ENCODE measurements around the gene STK10. TPM values are rescaled to one million over a fixed set of nuclear protein-coding genes. Genes with fewer than 3 reads are reported as not detected.

The STK10 gene
- total RNA-seq, 1 donor from 2014 or later, result 41.9 TPM

GRCh38 chr5:172144291-172144815, 43.7 kb downstream of the STK10 start:
- no peak for DNase-seq (ENCODE audit: low spot score)

- no peak for DNase-seq (ENCODE audit: low spot score)
Measured at GRCh38 chr5:172143875-172144274, 44.1 kb downstream of the STK10 start.

- no peak for DNase-seq (ENCODE audit: low spot score)
Measured at GRCh38 chr5:172142709-172143215, 45.3 kb downstream of the STK10 start.

GRCh38 chr5:172141949-172142319, 46.1 kb downstream of the STK10 start:
- no peak for DNase-seq (ENCODE audit: low spot score)

- DNase-seq (ENCODE audit: low spot score), result no peak
Measured at GRCh38 chr5:172140866-172141265, 47.2 kb downstream of the STK10 start.

GRCh38 chr5:172140120-172140519, 47.9 kb downstream of the STK10 start:
- DNase-seq (ENCODE audit: low spot score), result no peak

GRCh38 chr5:172137046-172137445, 51.0 kb downstream of the STK10 start:
- DNase-seq (ENCODE audit: low spot score), result no peak

- no peak for DNase-seq (ENCODE audit: low spot score)
Measured at GRCh38 chr5:172133359-172134029, 54.5 kb downstream of the STK10 start.

- no peak for DNase-seq (ENCODE audit: low spot score)
Measured at GRCh38 chr5:172131690-172132089, 56.3 kb downstream of the STK10 start.

GRCh38 chr5:172129256-172129910, 58.6 kb downstream of the STK10 start:
- DNase-seq (ENCODE audit: low spot score), result no peak

GRCh38 chr5:172127581-172127980, 60.4 kb downstream of the STK10 start:
- no peak for DNase-seq (ENCODE audit: low spot score)

GRCh38 chr5:172123269-172123692, 64.7 kb downstream of the STK10 start:
- peak; percentile 77 for DNase-seq (ENCODE audit: low spot score)

GRCh38 chr5:172119921-172120688, 67.9 kb downstream of the STK10 start:
- no peak for DNase-seq (ENCODE audit: low spot score)

GRCh38 chr5:172118891-172119290, 69.1 kb downstream of the STK10 start:
- DNase-seq (ENCODE audit: low spot score), result no peak

GRCh38 chr5:172117977-172118701, 69.9 kb downstream of the STK10 start:
- no peak for DNase-seq (ENCODE audit: low spot score)

GRCh38 chr5:172115541-172115982, 72.5 kb downstream of the STK10 start:
- no peak for DNase-seq (ENCODE audit: low spot score)

- no peak for DNase-seq (ENCODE audit: low spot score)
Measured at GRCh38 chr5:172114875-172115422, 73.1 kb downstream of the STK10 start.

GRCh38 chr5:172113036-172113435, 75.0 kb downstream of the STK10 start:
- DNase-seq (ENCODE audit: low spot score), result no peak

GRCh38 chr5:172111852-172112225, 76.2 kb downstream of the STK10 start:
- no peak for DNase-seq (ENCODE audit: low spot score)

GRCh38 chr5:172110921-172111851, 76.8 kb downstream of the STK10 start:
- peak; percentile 65 for DNase-seq (ENCODE audit: low spot score)
